Natural killer cell (primary cell): ENCODE measurements around the gene SYNM. TPM values are rescaled to one million over a fixed set of nuclear protein-coding genes. Genes with fewer than 3 reads are reported as not detected.

Experiments
- ATAC-seq, 3 donors: fragments of 150-1000 bp in 2 of 3; fragments of 200-7000 bp in 1 of 3; cut with Tn5 transposase; 1 replicate in 1 of 3; 2 replicates in 2 of 3; pipeline ENCODE4 v1.10.0; 2021; ENCODE audit warnings: mild to moderate bottlenecking in 2 of 3, moderate library complexity in 2 of 3
- DNase-seq, 2 donors: peaks; one replicate each; pipeline versions ENCODE4 v3.0.0 to v3.0.0-alpha.2; 2013 to 2021; ENCODE audit warnings: mixed read lengths in 1 of 2
- H3K27ac ChIP-seq: one replicate; pipeline ENCODE4 v1.5.1; 2013; ENCODE audit warnings: mild to moderate bottlenecking, low read length
- H3K27me3 ChIP-seq: one replicate; pipeline ENCODE4 v1.6.1; 2013; ENCODE audit warnings: low read length; ENCODE audit not compliant: control insufficient read depth, insufficient read depth
- H3K36me3 ChIP-seq: one replicate; pipeline ENCODE4 v1.6.1; 2013; ENCODE audit warnings: low read length; ENCODE audit not compliant: control insufficient read depth, insufficient read depth
- H3K4me1 ChIP-seq: one replicate; pipeline ENCODE4 v1.6.1; 2013; ENCODE audit warnings: low read length; ENCODE audit not compliant: control insufficient read depth, insufficient read depth
- H3K4me3 ChIP-seq: one replicate; pipeline ENCODE4 v1.5.1; 2013; ENCODE audit warnings: low read length
- H3K9me3 ChIP-seq: one replicate; pipeline ENCODE4 v1.6.1; 2013; ENCODE audit warnings: low read length; ENCODE audit not compliant: control insufficient read depth, insufficient read depth
- H3K27ac Mint-ChIP-seq, 2 donors: one replicate each; pipeline ENCODE4 v1.8.0; 2022; ENCODE audit warnings: mild to moderate bottlenecking in 2 of 2, mixed read lengths in 2 of 2, moderate library complexity in 1 of 2
- H3K27me3 Mint-ChIP-seq, 2 donors: one replicate each; pipeline ENCODE4 v1.8.0; 2022; ENCODE audit warnings: low read depth in 2 of 2, mixed read lengths in 2 of 2
- H3K36me3 Mint-ChIP-seq: one replicate; pipeline ENCODE4 v1.8.0; 2022; ENCODE audit warnings: mixed read lengths
- H3K4me1 Mint-ChIP-seq, 2 donors: one replicate each; pipeline ENCODE4 v1.8.0; 2022; ENCODE audit warnings: mixed read lengths in 2 of 2
- H3K4me3 Mint-ChIP-seq: one replicate; pipeline ENCODE4 v1.8.0; 2022; ENCODE audit warnings: mild to moderate bottlenecking, moderate library complexity, mixed read lengths
- H3K9me3 Mint-ChIP-seq, 2 donors: one replicate each; pipeline ENCODE4 v1.8.0; 2022; ENCODE audit warnings: mixed read lengths in 2 of 2
- CTCF ChIP-seq: fragments of 200-600 bp; IDR thresholded peaks from one replicate; pipeline ENCODE4 v1.8.0; 2022; ENCODE audit warnings: antibody characterized with exemption
- WGBS: methylation state at CpG from one replicate; pipeline ENCODE4 v1.1.7; 2013; ENCODE audit warnings: missing lambda C conversion rate; ENCODE audit not compliant: insufficient coverage; 5-methylcytosine and 5-hydroxymethylcytosine counted together
- intact Hi-C: fragments of 100-400 bp; cut with micrococcal nuclease; formaldehyde crosslinking; loops from one replicate; pipeline ENCODE4 v1.14.2; 2022
- total RNA-seq, 4 donors: library from RNA; stranded (reverse); fragments of 120-200 nt in 1 of 4; gene quantifications; one replicate each; pipeline versions ENCODE4 v1.2.3 to v1.2.4, GENCODE V29; 2013 to 2022

The SYNM gene
- total RNA-seq, 3 donors from 2014 or later (not counting 1 experiment from before 2014, with no cell fraction given), result 0.11 to 0.48 (median 0.42) TPM

GRCh38 chr15:99117563-99118257 lies 12.8 kb downstream of the SYNM start:
- Mint-ChIP-seq H3K27ac (no peak overlapping the region), H3K27me3 (no peaks in the 10 kb centered on the region), H3K36me3 (no peaks in the 10 kb centered on the region), H3K4me1 (no peaks in the 10 kb centered on the region), H3K4me3 (no peak overlapping the region), H3K9me3 (no peaks in the 10 kb centered on the region)
- WGBS, result 88% methylated on average over 20 of the region's 20 CpGs
- H3K4me1 ChIP-seq, result no peaks in the 10 kb centered on the region
- H3K36me3 ChIP-seq, result no peaks in the 10 kb centered on the region
- intact Hi-C loops, result no loop called here
- no peak for ATAC-seq
- H3K27ac ChIP-seq, result no peak overlapping the region
- no peaks in the 10 kb centered on the region for H3K9me3 ChIP-seq
- no peak for TF ChIP-seq CTCF
- H3K27me3 ChIP-seq, result no peaks in the 10 kb centered on the region
- no peak overlapping the region for H3K4me3 ChIP-seq
- no peak for DNase-seq

GRCh38 chr15:99118258-99118632 lies 13.4 kb downstream of the SYNM start:
- no peaks in the 10 kb centered on the region for H3K27me3 Mint-ChIP-seq

GRCh38 chr15:99118801-99119546 lies 14.1 kb downstream of the SYNM start:
- no peak for DNase-seq
- ATAC-seq, result no peak
- TF ChIP-seq CTCF, result no peak
- intact Hi-C loops, result no loop called here
- Mint-ChIP-seq H3K27ac (no peak overlapping the region), H3K9me3 (no peaks in the 10 kb centered on the region), H3K27me3 (no peaks in the 10 kb centered on the region), H3K4me3 (no peak overlapping the region), H3K36me3 (no peaks in the 10 kb centered on the region), H3K4me1 (no peaks in the 10 kb centered on the region)
- Histone ChIP-seq H3K27me3 (no peaks in the 10 kb centered on the region), H3K36me3 (no peaks in the 10 kb centered on the region), H3K4me1 (no peaks in the 10 kb centered on the region), H3K4me3 (no peak overlapping the region), H3K27ac (no peak overlapping the region), H3K9me3 (no peaks in the 10 kb centered on the region)
- 91% methylated on average over 21 of the region's 22 CpGs for WGBS

More at GRCh38 chr15:99118258-99118632, 13.4 kb downstream of the SYNM start:
- Histone ChIP-seq H3K36me3 (no peaks in the 10 kb centered on the region), H3K4me1 (no peaks in the 10 kb centered on the region), H3K4me3 (no peak overlapping the region), H3K27ac (no peak overlapping the region), H3K9me3 (no peaks in the 10 kb centered on the region), H3K27me3 (no peaks in the 10 kb centered on the region)
- H3K4me1 Mint-ChIP-seq, result no peaks in the 10 kb centered on the region
- no peak for ATAC-seq
- no peak for TF ChIP-seq CTCF
- no peak for DNase-seq
- H3K36me3 Mint-ChIP-seq, result no peaks in the 10 kb centered on the region
- intact Hi-C loops, result no loop called here
- no peak overlapping the region for H3K27ac Mint-ChIP-seq
- no peak overlapping the region for H3K4me3 Mint-ChIP-seq
- 87% methylated on average over 7 of the region's 7 CpGs for WGBS
- no peaks in the 10 kb centered on the region for H3K9me3 Mint-ChIP-seq
